ENCODE results near the gene FPR2.

The FPR2 gene

GRCh38 chr19:51783372-51783771, 22.4 kb downstream of the FPR2 start:
- DNase-seq (ENCODE audit: low read depth, low spot score) = peak; percentile 17

- DNase-seq (ENCODE audit: low read depth, low spot score) = no peak
Observed at GRCh38 chr19:51784109-51784785, 23.3 kb downstream of the FPR2 start.

DNA sequence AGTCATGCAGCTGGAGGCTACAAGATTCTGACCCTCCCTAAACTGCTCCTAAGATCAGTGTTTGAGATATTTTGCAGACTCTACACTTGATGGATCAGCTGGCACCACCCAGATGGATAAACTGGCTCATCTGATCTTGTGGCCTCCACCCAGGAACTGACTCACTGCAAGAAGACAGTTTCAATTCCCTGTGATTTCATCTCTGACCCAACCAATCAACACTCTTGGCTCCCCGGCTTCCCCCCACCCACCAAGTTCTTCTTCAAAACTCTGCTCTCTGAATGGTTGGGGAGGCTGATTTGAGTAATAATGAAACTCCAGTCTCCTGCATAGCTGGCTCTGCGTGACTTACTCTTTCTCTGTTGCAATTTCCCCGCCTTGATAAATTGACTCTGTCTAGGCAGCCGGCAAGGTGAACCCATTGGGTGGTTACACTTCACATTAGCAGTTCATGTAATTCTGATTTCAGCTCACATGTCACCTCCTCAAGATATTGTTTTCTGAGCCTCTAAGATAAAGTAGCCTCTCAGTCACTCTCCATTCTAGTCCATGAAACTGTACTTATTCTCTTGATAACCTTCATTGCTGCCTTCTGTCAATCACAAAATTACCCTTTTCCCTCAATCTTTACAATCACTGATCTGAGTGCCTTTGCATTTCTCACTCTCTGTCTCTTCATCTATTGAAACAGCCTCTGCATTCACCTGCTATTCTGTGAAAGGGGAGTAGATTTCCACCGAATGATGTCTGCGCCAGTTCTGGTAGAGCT, 24.1 kb downstream of the FPR2 start:
- DNase-seq (ENCODE audit: low read depth, low spot score) = no peak

- no peak for DNase-seq (ENCODE audit: low read depth, low spot score)
Observed at GRCh38 chr19:51786646-51787494, 25.9 kb downstream of the FPR2 start.

GRCh38 chr19:51788029-51788428, 27.0 kb downstream of the FPR2 start:
- DNase-seq (ENCODE audit: low read depth, low spot score) = no peak

DNA sequence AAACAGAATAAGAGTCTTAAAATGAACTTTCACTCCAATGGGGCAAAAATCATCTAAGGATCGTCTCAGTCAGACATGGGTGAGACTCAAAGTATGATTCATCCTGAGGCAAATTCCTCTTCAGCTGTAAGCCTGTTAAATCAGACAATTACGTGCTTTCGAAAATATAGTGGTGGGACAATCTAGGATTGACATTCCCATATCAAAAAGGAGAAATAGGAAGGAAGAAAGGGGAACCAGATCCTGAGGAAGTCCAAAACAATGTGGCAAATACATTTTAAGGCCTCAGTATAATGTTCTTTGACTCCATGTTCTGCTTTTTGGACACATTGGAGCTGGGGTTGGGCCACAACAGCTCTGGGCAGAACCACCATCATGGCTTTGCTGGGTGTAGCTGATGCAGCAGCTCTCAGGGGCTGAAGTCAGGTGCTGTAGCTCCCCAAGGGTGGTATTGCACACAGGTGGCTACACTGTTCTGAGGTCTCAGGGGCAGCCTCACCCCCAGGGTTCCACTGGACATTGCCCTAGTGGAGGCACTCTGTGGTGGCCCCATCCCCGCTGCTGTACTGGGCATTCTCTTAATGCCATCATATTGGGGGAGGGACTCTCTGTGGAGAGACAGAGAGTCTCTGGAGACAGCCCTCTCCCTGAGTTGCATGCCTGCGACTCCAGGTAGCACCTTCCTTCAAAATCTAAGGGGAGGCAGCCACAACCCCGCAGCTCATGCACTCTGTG, 28.2 kb downstream of the FPR2 start:
- DNase-seq (ENCODE audit: low read depth, low spot score) = no peak

- no peak for DNase-seq (ENCODE audit: low read depth, low spot score)
Observed at GRCh38 chr19:51792932-51793331, 32.0 kb downstream of the FPR2 start.

- no peak for DNase-seq (ENCODE audit: low read depth, low spot score)
Observed at GRCh38 chr19:51793994-51794393, 33.0 kb downstream of the FPR2 start.

DNA sequence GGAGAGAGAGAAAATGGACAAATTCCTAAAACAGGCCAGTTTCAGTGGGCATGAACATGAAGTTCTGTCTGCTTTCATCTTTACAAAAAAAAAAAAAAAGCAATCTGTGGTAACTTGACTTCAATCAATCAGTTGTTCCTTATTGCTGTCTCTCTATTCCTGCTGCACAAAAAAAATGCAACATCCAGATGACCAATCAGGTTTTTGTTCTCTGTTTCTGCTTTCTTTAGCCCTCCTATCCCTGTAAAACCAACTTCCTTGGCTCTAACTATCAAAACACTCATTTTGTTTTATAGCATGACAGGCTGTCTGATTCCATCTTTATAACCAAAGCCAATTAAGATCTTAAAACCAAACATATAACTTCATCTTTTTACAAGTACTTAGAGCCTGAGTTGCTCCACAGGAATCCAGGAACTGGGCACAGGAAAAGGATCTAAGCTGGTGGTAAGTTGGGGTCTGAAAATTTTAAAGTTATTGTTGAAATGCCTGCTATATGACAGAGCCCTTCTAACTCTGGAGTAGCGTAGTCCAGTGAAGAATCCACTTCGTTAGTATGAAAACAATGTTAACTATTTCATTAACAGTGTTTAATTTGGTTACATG, 34.0 kb downstream of the FPR2 start, which contains the start of gene FPR3:
Gene FPR3 (plus strand): TSS at position 273 of the 606 bp plus-strand sequence. CDS start 28,592 bp downstream, outside the sequence.
- no peak for DNase-seq (ENCODE audit: low read depth, low spot score)

GRCh38 chr19:51796195-51796679, 35.3 kb downstream of the FPR2 start:
- no peak for DNase-seq (ENCODE audit: low read depth, low spot score)

- no peak for DNase-seq (ENCODE audit: low read depth, low spot score)
Observed at GRCh38 chr19:51797480-51797879, 36.5 kb downstream of the FPR2 start.

- DNase-seq (ENCODE audit: low read depth, low spot score) = no peak
Observed at GRCh38 chr19:51798062-51798461, 37.1 kb downstream of the FPR2 start.

DNA sequence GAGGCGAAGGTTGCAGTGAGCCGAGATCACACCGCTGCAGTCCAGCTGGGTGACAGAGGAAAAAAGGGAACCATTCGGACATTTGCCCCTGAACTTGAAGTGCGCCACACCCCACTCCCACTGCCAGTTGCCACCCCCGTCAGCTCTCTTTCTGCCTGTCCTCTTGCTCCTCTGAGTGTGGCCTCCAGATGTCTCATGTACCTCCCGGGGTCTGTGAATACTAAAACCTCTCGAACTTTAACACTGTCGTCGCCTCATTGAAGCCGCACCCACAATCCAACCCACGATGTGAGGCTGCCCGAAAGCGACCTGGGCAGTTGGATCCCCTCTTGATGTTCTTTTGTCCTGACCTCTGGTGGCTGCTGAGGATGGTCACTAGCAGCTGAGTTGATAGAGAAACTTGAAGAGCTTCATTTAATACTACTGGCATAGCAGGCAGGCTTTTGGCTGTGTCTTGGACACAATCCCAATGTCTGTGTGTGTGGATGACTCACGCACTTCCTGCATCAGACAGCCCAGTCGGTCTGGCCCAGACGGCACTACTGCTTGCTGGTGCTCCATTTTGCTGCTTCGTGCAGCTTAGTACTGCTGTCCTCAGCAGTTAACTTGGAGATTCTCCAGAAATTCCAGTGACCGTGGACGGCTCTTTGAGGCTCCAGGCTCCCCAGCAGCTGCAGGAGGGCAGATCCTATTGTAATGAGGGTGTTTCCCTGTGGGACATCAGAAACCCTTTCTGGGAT, 38.2 kb downstream of the FPR2 start:
- DNase-seq (ENCODE audit: low read depth, low spot score) = peak; percentile 2

- no peak for DNase-seq (ENCODE audit: low read depth, low spot score)
Observed at GRCh38 chr19:51799774-51800472, 38.9 kb downstream of the FPR2 start.

DNA sequence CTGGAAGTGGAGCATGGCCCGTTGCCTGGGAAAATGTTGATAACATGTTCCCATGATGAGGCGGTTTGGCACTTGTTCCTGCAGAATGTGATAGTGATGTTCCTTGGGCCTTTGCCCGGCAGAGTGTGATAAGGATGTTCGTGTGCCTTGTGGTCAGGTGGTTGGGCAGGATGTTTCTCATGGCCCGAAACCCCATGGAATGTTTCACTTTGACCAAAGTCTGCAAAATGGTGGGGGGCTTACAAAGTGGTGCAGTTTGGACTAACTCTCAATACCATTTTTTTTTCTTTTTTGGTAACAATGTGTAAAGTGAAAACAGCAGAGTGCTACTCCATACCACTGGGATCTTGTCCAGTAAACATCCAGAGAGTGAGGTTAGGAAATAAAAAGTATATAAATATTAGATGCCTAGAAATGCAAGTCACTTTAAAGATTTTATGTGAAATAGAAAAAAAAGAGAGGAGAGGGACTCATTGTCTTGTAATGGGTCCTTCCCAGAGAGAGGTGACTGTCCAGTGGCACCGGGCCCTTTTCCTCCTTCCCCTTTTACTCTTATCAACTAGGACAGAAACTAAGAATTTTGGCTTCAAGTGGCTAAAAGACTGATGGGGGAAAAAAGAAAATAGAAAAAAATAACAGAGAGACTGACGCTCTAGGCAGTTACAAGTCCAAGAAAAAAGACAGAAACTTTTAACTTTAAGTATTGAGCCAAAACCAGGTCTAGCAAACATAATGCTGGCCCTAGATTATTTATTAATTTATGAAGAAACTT, 39.7 kb downstream of the FPR2 start:
- no peak for DNase-seq (ENCODE audit: low read depth, low spot score)

DNA sequence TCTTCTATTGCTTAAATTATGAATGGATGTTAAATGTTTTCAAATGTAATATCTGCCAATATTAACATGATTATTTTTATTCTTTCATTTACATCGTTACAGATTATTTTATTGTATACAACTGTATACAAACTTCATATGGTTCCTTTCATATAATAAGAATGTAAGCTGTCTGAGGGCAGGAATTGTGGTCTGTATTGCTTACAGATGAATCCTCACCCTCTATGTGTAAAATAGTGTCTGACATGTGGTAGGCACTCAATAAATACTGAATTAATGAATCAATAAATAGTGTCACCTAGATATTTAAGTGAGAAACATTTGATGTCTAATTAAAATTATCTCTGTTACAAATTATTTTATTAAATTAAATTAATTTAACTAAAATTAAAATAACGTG, 41.8 kb downstream of the FPR2 start:
- DNase-seq (ENCODE audit: low read depth, low spot score) = no peak

GRCh38 chr19:51803519-51803918, 42.5 kb downstream of the FPR2 start:
- no peak for DNase-seq (ENCODE audit: low read depth, low spot score)

DNA sequence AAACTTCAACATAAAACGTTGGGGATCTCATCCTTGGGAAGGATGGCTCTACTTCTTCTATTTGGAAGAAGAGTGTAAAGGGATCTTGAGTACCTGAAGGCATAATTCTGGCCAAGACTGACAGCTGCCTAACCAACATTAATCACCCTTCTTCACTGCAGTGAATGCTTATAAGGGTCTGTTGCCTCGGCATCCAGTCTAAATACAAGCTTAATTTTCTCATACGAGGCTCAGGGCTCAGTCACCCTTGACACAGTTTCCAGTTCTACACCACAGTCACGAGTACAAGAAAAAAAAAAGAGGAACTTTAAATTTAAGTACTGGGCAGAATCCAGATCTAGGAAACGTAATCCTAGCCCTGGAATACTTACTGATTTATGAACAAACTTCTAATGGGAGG, 43.0 kb downstream of the FPR2 start:
- no peak for DNase-seq (ENCODE audit: low read depth, low spot score)

DNA sequence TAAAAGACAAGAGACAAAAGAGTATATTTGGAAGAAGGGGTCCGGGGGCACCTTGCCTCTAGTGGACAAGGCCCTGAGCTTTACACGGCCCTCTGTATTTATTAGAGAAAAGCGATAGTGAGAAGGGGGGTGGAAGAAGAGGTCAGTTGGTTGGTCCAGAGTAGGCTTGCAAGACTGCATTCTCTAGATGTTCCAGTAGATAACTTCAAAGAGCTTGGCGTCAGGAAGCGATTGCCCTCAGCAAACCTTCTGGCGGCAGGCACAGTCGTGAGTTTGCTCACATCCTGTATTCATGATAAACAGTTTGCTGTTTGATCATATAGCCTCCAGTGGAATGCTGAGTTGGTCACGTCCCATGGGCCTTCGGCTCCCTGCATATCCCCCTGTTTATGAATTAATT, 43.8 kb downstream of the FPR2 start:
- peak; percentile 52 for DNase-seq (ENCODE audit: low read depth, low spot score)
